HL-60/S4 treated with phorbol 12-myristate 13-acetate at 8.2 ng/mL for 4 days and 3 days (cell line): ENCODE measurements around the gene BOD1L1.

Experiments used
- in situ Hi-C: fragments of 300-500 bp; cut with MboI; formaldehyde crosslinking; loops from 2 replicates; pipeline ENCODE4 v1.15.0; 2022; ENCODE audit warnings: low sequenced_read_pairs

The BOD1L1 gene

DNA sequence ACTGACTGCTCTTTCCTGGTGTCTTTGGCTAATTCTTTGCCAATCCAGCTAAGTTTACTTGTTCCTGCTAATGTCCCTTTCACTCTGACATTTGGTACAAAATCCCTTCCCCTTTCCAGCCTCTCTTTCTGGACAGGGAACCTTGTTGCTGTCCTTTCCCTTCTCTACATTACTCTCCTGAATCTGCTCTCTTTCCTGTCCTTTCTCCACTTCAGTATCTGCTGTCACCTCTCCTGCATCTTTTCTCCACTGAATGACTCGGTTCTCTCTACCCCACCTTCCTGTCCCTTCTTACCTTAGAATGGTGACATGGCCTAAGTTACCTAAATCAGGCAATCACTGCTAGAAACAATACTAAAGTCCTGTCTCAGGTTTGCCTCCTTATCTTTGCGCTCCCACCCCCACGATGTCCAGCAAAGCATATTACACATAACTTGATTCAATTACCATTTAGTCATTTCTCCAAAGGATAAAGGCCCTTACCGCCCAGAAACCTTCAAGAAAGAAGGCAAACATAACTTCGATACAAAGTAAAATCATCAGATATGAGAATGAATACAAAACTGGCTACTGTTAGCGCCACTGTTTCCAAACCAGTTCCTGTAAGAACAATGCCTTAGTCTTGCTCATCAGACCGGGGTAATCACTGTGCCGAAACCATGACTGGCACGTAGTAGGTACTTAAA is 890 bp downstream of the BOD1L1 start:
- in situ Hi-C loops = no loop called here

DNA sequence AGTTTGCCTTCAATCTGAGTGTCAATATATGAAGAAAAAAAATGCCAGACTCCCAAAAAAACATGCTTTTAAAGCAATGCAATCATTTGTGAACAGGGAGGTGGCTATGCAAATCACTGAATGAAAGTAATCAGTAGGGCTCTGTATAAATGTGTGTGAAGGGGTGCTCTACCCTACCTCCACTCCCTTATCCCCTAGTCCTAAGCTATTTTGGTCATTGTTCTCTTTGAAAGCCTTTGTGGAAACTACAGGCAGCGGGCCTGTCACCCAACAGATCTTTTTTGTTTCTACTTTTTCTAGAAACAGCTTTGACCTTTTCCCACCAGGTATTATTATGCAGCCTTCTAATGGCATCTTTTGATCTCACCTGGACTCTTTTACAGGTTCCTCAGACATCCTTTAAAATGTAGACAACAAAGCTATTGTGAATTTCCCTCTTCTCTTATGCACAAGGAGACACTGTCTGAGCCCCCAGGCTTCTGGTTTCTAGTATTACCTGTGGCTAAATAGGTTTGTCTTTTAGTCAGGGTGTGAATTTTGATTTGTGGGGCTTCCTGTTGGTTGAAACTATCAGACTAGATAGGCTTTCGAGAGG is 9.2 kb downstream of the BOD1L1 start:
- in situ Hi-C loops = no loop called here

DNA sequence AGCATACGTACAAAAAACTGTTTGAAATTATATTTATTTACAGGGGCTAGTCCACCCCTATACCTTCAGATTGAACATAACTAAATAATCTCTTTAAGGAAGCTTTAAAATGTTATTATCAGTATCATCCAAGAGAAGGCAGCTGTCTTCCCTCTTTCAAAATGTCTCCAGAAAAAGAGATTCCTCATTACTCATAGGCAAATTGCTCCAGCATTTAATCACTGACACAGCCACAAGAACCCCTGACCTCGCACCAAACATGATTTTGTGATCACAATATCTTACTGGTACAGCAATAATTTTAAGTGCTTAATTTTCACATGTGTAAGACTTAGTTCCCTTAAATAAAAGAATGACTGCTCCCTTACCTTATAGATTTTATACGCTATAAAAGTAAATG is 9.7 kb downstream of the BOD1L1 start:
- in situ Hi-C loops = no loop called here

DNA sequence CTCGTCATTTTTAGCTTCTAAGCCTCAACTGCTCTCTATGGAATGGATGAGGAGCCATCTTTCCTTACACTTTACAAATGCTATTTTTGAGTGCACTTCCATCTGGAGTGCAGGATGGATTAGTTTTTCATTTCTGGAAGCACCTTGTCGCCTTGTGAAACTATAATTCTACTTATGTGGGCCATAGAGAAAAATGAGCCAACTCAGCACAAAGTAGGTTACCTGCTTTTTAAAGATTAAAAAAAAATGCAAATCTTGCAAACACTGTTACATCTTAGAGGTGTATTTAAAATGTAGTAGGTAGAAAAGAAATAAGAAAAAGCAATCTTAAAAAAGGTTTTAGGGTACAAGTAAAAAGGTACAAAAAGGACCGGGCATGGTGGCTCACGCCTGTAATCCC is 10.9 kb downstream of the BOD1L1 start:
- in situ Hi-C loops = no loop called here

DNA sequence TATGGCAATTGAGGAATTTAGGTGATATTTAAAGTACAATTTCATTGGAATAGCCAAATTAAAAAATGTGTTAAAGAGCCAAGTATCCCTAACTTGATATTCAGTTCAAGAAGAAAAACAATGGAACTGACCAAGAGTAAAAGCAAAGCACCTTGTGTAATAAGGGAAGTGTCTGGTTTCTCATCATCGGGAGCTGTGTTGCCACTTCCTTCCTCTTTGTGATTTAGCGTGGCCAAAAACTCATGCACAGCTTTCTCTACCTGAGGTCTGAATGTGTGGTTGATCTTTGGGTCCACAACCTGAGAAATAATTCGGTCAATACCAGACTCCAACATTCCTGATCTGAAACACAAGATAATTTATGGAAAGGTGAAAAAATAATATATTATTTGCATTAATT is 12.4 kb downstream of the BOD1L1 start:
- in situ Hi-C loops = no loop called here

GRCh38 chr4:13612569-13612968 is 15.0 kb downstream of the BOD1L1 start:
- in situ Hi-C loops = no loop called here

DNA sequence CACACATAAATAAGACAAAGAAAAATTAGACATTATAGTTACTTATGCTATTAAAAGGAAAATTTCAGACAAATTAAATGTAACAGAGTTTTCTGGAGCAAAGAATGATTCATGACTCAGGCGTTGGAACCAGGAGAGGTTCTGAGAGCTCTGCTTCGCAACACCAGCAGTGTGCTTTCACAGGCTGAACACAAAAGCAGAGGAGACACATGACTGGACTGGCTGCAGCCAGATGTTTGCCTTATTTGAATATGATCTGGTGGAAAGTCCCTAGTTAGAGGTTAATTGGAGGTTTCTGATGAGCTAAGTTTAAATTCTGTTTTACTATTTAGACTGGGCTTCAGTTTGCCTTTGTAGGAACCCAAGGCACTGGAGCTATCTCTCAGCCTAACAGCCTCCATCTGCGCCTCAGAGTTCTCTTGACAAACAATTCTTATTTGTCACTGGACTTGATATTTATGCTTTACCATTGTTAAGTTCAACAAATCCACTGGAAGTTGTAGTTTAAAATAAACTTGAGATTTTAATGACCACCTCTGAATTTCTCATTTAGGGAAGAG is 16.2 kb downstream of the BOD1L1 start:
- in situ Hi-C loops = no loop called here

GRCh38 chr4:13605330-13605729 is 22.2 kb downstream of the BOD1L1 start:
- in situ Hi-C loops = no loop called here

DNA sequence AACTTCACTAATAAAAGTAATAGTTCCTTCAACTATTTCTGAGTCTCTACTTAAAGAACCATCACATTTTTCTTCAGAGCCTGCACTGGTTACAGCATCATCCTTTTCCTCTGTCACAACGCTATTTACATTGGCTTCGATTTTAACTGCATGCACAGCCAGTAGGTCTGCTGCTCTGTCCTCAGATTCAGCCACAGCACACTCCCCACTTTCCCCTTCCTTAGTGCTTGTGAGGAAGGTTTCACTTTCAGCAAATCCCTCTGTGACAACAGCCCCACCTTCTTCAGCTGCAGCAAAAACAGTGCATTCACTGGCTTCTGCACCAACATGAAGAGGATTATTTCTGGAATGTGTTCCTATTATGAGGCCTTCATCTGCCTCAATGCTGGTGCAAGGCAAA is 25.7 kb downstream of the BOD1L1 start:
- in situ Hi-C loops = no loop called here

DNA sequence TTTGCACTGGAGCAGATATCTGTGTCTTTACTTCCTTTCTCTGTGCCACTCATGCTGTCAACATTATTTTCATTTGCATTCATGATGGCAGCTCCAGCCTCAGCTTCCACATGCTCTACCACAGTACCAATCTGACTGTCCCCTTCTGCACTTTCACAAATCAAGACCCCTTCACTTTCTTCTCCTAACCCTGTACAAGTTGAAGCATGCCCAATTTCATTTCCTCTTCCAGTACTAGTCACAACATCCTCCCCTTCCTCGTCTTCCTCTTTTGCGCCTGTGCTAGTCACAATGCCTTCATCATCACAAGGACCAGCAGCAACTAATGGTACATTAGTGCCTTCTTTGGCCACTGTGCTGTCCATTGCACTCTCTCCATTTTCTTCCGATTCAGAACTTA is 26.5 kb downstream of the BOD1L1 start:
- in situ Hi-C loops = no loop called here

GRCh38 chr4:13599159-13599558 is 28.4 kb downstream of the BOD1L1 start:
- in situ Hi-C loops = no loop called here

DNA sequence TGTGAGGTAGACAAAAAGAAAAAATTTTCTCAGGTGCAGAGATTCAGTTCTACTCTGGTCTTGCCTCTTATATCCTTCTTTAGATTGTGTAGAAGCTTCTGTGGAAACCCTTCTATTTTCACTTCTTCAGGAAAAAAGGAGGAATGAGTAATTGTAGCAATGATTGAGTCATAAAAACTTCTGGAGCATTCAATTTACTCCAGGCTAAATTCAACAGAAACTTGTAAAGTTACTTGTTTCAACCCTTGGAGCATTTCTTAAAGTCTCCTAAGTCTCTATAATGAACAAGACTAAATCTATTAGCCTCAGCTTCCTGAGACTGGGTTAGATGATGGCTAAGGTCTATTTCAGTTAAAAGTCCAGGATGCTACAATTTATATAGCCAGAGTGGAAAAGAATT is 29.9 kb downstream of the BOD1L1 start:
- in situ Hi-C loops = no loop called here

GRCh38 chr4:13597141-13597540 is 30.4 kb downstream of the BOD1L1 start:
- in situ Hi-C loops = no loop called here

- in situ Hi-C loops = no loop called here
These were observed 35.3 kb downstream of the BOD1L1 start for GRCh38 chr4:13592220-13592619.

DNA sequence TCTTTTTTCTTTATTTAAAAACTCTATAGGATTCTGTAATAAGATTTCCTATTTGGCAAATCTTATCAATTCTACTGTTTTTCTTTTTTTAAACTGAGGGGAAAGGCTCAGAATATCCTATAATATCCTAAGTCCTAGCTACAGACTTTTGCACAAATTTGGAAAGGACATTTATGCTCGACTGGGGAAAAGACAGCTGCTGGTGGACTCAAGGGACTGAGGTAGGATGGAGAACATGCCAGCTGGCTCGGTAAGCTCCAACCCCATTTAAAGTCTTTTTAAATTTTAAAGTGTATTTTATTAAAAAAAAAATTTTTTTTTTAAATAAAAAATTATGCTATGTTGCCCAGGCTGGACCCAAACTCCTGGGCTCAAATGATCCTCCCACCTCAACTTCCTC is 36.8 kb downstream of the BOD1L1 start:
- in situ Hi-C loops = no loop called here

DNA sequence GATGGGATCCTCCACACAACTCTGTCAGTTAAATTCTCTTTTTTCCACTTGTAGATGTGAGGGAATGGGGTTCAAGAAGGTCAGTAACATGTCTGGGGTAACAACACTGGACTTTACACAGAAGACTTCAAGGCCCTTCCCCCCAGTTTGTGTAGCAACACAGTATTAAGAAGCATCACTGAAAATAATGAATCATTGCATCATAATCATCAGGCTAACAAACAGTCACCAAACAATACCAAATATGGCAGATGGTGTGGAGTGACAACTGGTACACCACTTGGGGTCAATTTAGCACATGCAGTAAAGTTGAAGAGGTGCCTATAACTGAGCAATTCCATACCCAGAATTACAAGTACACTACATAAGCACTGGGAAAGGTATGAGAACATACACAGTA is 38.6 kb downstream of the BOD1L1 start:
- in situ Hi-C loops = no loop called here

GRCh38 chr4:13584481-13584880 is 43.0 kb downstream of the BOD1L1 start:
- in situ Hi-C loops = no loop called here

DNA sequence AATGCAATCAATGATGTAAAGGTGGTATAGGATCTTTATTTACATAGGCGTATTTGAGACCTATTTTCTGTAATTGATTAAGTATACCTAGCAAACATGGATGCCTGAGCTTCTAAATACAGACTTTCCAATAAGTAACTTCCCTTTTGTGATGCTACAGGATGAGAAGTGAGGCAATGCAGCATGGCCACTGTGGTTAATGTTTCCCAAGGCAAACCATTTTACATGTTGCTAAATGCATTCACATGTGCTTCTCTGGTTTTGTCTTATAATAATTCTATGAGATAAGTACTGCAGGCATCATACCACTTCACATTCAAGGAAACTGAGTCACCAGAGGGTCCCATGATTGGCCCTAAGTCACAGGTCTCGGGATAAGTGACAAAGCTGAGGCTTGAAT is 47.5 kb downstream of the BOD1L1 start:
- in situ Hi-C loops = no loop called here

DNA sequence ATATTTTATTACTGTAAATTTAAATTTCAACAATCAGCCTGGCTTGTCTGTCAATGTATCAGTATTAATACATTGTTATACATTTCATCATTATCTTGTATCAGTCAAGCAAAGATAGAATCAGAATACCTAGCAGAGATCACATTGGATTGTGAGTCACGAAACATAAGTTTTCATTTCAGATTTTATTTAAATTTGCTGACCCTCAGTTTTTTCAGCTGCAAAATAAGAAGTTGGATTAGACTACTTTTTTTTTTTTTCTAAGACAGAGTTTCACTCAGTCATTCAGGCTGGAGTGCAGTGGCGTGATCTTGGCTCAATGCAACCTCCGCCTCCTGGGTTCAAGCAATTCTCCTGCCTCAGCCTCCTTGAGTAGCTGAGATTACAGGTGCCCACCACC is 49.9 kb downstream of the BOD1L1 start:
- in situ Hi-C loops = no loop called here

- in situ Hi-C loops = loop anchor here (25.0 kb wide), 1 partner anchor 834 kb away; no protein-coding TSS in a partner anchor
These were observed 56.6 kb downstream of the BOD1L1 start for GRCh38 chr4:13570916-13571315.

- in situ Hi-C loops = loop anchor here (25.0 kb wide), 1 partner anchor 830 kb away; no protein-coding TSS in a partner anchor
These were observed 60.4 kb downstream of the BOD1L1 start for GRCh38 chr4:13567125-13567524.

- in situ Hi-C loops = loop anchor here (25.0 kb wide), 1 partner anchor 826 kb away; no protein-coding TSS in a partner anchor
These were observed 64.6 kb downstream of the BOD1L1 start for GRCh38 chr4:13562876-13563275.
